Dendritic cell treated with granulocyte-macrophage colony-stimulating factor and Interleukin-4, amounts not matched to agents 40 ng/mL and 50 ng/mL, for 4 days (primary cell): ENCODE measurements around the gene DOCK7.
"Not testable (repeated sequence)": the region's sequence is repeated elsewhere in the genome, so short reads cannot be mapped to it uniquely, and the experiment has no call there.

Experiments used
- H3K27ac Mint-ChIP-seq: one replicate; pipeline ENCODE4 v1.8.0; 2022; ENCODE audit warnings: mild to moderate bottlenecking, mixed read lengths
- H3K27me3 Mint-ChIP-seq: one replicate; pipeline ENCODE4 v1.8.0; 2022; ENCODE audit warnings: mild to moderate bottlenecking, mixed read lengths
- H3K36me3 Mint-ChIP-seq: one replicate; pipeline ENCODE4 v1.8.0; 2022; ENCODE audit warnings: low read depth, mixed read lengths
- H3K4me1 Mint-ChIP-seq: one replicate; pipeline ENCODE4 v1.8.0; 2022; ENCODE audit warnings: low read depth, mixed read lengths
- H3K4me3 Mint-ChIP-seq: one replicate; pipeline ENCODE4 v1.8.0; 2022; ENCODE audit warnings: mild to moderate bottlenecking, moderate library complexity, mixed read lengths
- H3K9me3 Mint-ChIP-seq: one replicate; pipeline ENCODE4 v1.8.0; 2022; ENCODE audit warnings: mixed read lengths
- intact Hi-C: fragments of 100-400 bp; cut with micrococcal nuclease; formaldehyde crosslinking; loops from one replicate; pipeline ENCODE4 v1.15.0; 2022

Gene DOCK7

GRCh38 chr1:62687903-62688686, at the start of gene DOCK7:
Gene DOCK7, minus strand, starts transcription at chr1:62688386. Its CDS starts 122 bp downstream, at chr1:62688264.
- intact Hi-C loops = loop anchor here (1.0 to 10.0 kb wide), 3 partner anchors 34 to 63 kb away; no protein-coding TSS in a partner anchor
- Mint-ChIP-seq H3K4me1 (peaks cover 62% of the 10 kb centered on the region), H3K4me3 (peak within 1 kb of the TSS; percentile 95), H3K27ac (peak within 1 kb of the TSS; percentile 88), H3K9me3 (no peaks in the 10 kb centered on the region), H3K27me3 (no peaks in the 10 kb centered on the region), H3K36me3 (peaks cover 20% of the 10 kb centered on the region)

DNA sequence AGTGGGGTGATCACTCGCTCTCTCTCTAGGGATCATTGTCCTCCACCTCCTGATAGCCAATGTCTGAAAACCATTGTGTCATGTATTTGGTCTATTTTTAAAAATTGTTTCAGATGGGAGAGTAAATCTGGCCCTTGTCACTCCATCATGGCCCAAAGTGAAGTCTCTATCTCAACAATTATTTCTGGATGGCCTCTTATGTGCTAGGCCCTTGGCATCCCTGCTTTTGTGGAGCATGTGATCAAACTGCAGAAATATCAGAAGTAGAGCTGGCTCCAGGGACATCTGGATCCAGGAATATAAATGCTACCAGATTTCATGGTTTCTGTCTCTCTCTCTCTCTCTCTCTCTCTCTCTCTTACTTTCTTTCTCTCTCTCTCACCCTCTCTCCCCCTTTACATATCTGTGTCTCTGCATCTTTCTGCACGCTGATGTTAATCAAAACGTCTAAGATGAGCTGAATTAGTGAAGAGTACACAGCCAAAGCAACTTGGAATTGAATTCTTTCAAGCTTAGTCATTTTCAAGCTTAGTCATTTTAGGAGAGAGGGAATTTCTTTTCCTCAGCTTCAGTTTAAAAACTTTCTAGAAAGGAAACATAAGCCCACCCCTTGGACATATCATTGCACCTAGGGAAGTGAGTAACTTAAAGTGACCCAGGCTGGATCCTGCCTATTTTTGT, 47.4 kb upstream of the DOCK7 start:
- H3K36me3 Mint-ChIP-seq = no peaks in the 10 kb centered on the region
- intact Hi-C loops = no loop called here
- peaks cover 8% of the 10 kb centered on the region for H3K4me1 Mint-ChIP-seq
- H3K27ac Mint-ChIP-seq = no peak overlapping the region
- no peaks in the 10 kb centered on the region for H3K9me3 Mint-ChIP-seq
- no peaks in the 10 kb centered on the region for H3K27me3 Mint-ChIP-seq
- H3K4me3 Mint-ChIP-seq = no peak overlapping the region

DNA sequence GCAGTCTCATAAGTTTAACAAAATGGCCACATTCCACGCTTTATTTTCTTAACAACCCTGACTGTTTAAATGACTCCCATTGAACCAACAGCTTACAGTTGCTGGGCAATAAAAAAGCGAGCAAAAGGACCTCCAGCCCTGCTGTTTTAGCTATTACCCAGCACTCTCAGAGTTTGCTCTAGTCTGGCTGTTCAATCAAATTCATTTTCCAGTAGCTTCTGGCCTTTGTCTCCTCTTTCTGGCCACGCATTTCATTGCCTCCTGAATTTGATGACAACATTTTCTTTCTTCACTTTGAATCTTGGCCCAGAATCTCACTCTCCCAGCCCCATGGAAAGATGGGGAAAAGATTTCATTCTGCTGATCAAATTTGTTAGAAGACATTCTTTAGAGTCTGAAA, 44.1 kb upstream of the DOCK7 start:
- Mint-ChIP-seq H3K27ac (no peak overlapping the region), H3K9me3 (no peaks in the 10 kb centered on the region), H3K27me3 (no peaks in the 10 kb centered on the region), H3K4me3 (no peak overlapping the region), H3K4me1 (peaks cover 26% of the 10 kb centered on the region), H3K36me3 (no peaks in the 10 kb centered on the region)
- intact Hi-C loops = no loop called here

- Mint-ChIP-seq H3K9me3 (no peaks in the 10 kb centered on the region), H3K27me3 (no peaks in the 10 kb centered on the region), H3K4me3 (no peak overlapping the region), H3K36me3 (no peaks in the 10 kb centered on the region), H3K27ac (peak overlapping the region; percentile 36), H3K4me1 (peaks cover 42% of the 10 kb centered on the region)
- intact Hi-C loops = no loop called here
These were observed 40.8 kb upstream of the DOCK7 start for GRCh38 chr1:62728963-62729362.

GRCh38 chr1:62727656-62728407, 39.6 kb upstream of the DOCK7 start:
- Mint-ChIP-seq H3K27me3 (no peaks in the 10 kb centered on the region), H3K4me3 (no peak overlapping the region), H3K4me1 (peaks cover 51% of the 10 kb centered on the region), H3K36me3 (no peaks in the 10 kb centered on the region), H3K27ac (no peak overlapping the region), H3K9me3 (no peaks in the 10 kb centered on the region)
- intact Hi-C loops = no loop called here

DNA sequence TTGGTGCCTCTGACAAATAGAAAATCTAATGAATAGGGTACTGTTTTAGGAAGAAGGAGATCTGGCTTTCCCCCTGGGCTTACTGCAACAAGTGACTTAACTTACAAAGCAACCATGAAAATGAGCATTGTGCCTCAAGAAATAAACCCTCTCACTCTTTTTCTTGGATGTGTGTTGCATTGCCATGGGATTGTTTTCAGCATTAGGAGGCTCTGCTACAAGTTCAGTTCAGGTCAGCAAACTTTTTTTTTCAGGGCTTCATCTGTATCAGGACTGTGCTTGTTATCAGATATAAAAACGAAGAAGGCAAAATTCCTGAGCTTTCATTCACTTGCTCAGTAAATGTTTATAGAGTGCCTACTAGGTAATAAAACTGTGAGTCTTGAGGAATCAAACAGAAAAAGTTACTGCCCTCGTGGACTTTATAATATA, 37.8 kb upstream of the DOCK7 start:
- H3K27me3 Mint-ChIP-seq = no peaks in the 10 kb centered on the region
- H3K4me3 Mint-ChIP-seq = no peak overlapping the region
- H3K4me1 Mint-ChIP-seq = peaks cover 64% of the 10 kb centered on the region
- intact Hi-C loops = no loop called here
- H3K27ac Mint-ChIP-seq = no peak overlapping the region
- no peaks in the 10 kb centered on the region for H3K9me3 Mint-ChIP-seq
- no peaks in the 10 kb centered on the region for H3K36me3 Mint-ChIP-seq

DNA sequence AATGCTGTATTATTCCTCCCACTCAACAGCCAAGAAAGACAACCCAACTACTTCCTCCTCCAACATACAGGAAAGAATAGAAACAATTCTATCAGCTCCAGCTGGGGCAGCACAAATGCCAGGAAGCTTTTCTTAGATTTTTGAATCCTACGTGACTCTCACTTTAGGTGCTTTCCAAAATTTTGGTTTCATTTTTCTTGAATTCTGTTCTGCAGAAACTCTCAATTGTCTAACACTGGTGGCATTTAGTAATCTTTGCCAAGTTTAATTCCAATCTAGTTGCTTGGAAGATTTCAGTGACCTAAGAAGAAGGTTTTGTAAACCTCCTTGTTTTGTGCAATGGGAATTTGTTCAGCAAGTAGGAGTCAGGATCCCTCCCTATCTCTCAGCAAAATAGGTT, 37.1 kb upstream of the DOCK7 start:
- intact Hi-C loops = no loop called here
- Mint-ChIP-seq H3K36me3 (no peaks in the 10 kb centered on the region), H3K27ac (peak overlapping the region; percentile 63), H3K27me3 (no peaks in the 10 kb centered on the region), H3K4me3 (peak overlapping the region; percentile 0), H3K4me1 (peaks cover 65% of the 10 kb centered on the region), H3K9me3 (no peaks in the 10 kb centered on the region)

DNA sequence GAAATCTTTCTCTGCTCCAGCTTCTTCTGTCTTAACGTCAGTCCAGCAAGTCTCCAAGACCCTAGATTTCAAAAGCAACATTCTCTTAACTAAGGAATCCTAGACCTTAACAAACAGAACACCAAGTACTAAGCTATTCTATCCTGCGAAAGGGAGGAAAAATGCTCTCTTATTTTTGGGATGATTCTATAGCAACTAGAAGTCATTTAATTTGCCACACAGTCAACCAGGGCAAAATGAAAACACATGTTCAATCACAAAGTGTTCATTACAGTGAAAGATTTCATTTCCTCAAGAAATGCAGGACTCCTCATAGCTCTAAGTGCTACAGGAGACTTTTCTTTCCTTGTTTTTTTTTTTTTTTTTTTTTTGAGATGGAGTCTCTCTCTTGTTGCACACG, 36.2 kb upstream of the DOCK7 start:
- intact Hi-C loops = no loop called here

GRCh38 chr1:62723883-62724282, 35.7 kb upstream of the DOCK7 start:
- intact Hi-C loops = no loop called here
- Mint-ChIP-seq H3K4me3 (no peak overlapping the region), H3K9me3 (no peaks in the 10 kb centered on the region), H3K36me3 (no peaks in the 10 kb centered on the region), H3K27ac (peak overlapping the region; percentile 81), H3K4me1 (peaks cover 52% of the 10 kb centered on the region), H3K27me3 (no peaks in the 10 kb centered on the region)

More for the DNA sequence above, 36.2 kb upstream of the DOCK7 start:
- Mint-ChIP-seq H3K36me3 (no peaks in the 10 kb centered on the region), H3K4me3 (no peak overlapping the region), H3K9me3 (no peaks in the 10 kb centered on the region), H3K27ac (peak overlapping the region; percentile 63), H3K4me1 (peaks cover 58% of the 10 kb centered on the region), H3K27me3 (no peaks in the 10 kb centered on the region)

DNA sequence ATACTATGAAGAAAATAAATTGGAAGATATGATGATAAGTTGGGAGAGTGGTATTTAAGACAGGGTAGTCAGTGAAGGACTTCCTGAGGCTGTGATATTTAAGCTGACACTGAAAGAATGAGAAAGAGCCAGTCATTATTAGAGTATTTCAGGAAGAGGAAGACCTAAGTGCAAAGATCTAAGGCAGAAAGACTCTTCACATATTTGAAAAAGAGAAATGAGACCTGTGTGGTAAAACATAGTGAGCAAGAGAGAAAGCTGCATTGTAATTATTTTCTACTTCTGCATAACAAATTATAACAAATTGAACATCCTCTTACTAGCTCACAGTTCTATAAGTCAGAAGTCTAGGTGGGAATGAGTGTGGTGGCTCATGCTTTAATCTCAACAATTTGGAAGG, 34.6 kb upstream of the DOCK7 start:
- H3K27ac Mint-ChIP-seq = peak overlapping the region; percentile 81
- H3K4me3 Mint-ChIP-seq = no peak overlapping the region
- H3K4me1 Mint-ChIP-seq = peaks cover 49% of the 10 kb centered on the region
- no peaks in the 10 kb centered on the region for H3K27me3 Mint-ChIP-seq
- H3K36me3 Mint-ChIP-seq = no peaks in the 10 kb centered on the region
- intact Hi-C loops = loop anchor here (1.0 kb wide), 1 partner anchor 34 kb away; the partner anchor contains the start of gene DOCK7
- H3K9me3 Mint-ChIP-seq = no peaks in the 10 kb centered on the region

- Mint-ChIP-seq H3K4me3 (no peak overlapping the region), H3K9me3 (no peaks in the 10 kb centered on the region), H3K4me1 (peaks cover 45% of the 10 kb centered on the region), H3K27ac (peak overlapping the region; percentile 69), H3K36me3 (no peaks in the 10 kb centered on the region), H3K27me3 (no peaks in the 10 kb centered on the region)
- intact Hi-C loops = no loop called here
These were observed 32.9 kb upstream of the DOCK7 start for GRCh38 chr1:62720946-62721554.

- H3K27me3 Mint-ChIP-seq, H3K27ac Mint-ChIP-seq, H3K4me3 Mint-ChIP-seq, H3K9me3 Mint-ChIP-seq, intact Hi-C loops, H3K36me3 Mint-ChIP-seq: not testable (repeated sequence)
- H3K4me1 Mint-ChIP-seq = peaks cover 29% of the 10 kb centered on the region
These were observed 30.2 kb upstream of the DOCK7 start for GRCh38 chr1:62718400-62718799.

DNA sequence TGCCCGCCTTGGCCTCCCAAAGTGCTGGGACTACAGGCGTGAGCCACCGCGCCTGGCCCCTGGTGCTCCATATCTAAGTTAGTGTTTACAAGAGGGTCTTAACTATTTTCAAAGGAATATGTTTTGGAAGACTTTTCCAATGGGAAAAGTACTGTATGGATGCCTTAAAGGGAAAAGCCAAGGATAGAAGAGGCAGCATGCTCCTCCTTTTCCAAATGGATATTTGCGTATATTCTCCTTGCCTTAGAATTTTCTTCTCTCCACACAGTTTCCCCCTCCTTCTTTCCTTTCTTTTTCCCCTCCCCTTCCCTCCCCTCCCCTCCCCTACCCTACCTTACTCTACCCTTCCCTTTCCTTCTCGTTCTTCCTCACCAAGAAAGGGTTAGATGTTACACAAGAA, 29.3 kb upstream of the DOCK7 start:
- Mint-ChIP-seq H3K4me1 (peaks cover 20% of the 10 kb centered on the region), H3K9me3 (no peaks in the 10 kb centered on the region), H3K27me3 (no peaks in the 10 kb centered on the region), H3K36me3 (no peaks in the 10 kb centered on the region), H3K4me3 (no peak overlapping the region), H3K27ac (no peak overlapping the region)
- intact Hi-C loops = no loop called here
